Measurements from ENCODE around the gene CYP26B1.

Gene CYP26B1

DNA sequence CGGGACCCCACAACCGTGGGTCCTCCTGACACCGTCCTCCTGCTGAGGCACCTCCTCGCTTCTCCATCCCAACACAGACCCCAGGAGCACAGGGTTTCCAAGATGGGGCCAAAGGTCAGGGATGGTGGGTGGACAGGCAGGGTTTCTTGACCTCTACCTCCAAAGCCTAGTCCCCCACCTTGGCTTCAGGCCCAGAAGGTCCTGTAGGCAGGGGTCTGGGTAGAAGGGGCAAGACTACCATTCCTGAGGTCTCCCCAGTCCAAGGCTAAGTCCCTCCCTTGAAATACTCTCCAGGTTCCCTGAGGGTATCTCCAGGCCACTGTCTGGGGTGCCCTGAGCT is 7.1 kb downstream of the CYP26B1 start:
- DNase-seq = no peak

DNA sequence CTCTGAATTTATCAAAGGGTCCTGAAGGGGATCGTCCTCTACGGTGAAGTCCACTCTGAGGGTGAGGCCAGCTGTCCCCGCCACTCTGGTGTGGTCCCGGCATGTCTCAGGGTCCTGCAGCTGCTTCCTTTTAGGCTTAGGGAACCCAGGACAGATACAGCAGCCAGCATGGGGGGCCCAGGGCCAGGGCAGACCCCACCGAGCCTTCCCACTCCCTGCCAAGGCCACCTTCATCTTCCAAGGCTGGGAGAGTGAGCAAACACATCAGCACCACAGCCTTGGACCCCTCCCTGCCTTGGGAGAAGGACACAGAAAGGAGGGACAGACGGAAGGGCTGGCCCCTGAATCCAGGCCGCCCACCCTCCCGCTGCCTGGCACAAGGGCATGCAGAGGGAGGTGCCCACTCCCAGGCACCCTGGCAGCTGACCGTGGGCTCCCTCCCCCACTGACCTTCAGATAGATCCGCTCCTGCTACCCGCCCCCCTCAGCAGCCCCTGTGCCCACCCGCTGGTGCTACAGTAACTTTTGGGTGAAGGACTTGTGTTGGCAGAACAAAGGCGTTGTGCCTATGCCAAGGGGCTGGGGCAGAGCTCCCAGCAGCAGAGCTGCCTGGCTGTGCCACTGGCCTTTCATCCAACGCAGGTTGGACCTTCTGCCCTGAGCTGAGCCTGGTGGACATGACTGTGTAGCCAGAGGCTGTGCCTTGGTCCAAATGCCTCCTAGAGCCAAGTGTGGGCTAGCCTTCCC is 7.6 kb downstream of the CYP26B1 start:
- DNase-seq = no peak

DNA sequence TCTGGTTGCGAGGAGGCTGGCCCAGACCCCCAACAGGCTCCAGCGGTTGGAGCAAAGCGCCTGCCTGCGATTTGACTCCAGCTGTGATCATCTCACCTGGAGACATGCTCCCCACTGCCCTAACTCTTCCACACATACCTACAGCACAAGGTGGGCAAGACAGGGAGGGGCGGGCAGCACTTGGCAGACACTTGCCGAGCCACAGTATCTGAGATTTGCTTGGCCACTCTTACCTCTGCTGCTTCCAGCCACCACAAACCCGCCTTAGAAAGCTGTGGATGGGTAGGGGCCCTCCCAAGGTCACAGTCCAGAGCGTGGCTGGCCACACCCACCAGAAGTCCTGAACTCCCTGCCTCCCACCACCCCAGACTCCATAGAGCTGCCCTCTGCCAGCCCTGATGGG is 8.2 kb downstream of the CYP26B1 start:
- no peak for DNase-seq

DNA sequence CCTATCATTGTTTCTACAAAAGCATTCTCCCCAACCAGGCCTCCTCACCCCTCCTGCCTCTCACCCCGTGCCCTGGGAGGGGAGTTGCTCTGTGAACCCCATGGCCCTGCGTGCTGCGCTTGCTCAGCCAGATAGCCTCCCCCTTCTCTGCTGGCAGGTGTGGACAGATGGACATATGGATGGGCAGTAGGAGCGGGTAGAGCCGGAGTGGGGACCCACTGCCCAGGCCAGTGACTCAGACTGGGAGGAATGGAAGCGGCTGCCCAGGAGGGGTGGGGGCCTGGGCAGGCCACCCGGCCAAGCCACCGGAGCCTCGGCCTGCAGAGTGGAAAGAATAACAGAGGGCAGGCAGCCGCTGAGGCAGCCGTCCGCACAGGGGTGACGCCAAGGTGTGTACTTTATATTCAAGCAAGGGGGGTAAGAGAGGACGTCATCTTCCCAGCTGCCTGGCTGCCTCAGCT is 8.7 kb downstream of the CYP26B1 start:
- DNase-seq = no peak

DNA sequence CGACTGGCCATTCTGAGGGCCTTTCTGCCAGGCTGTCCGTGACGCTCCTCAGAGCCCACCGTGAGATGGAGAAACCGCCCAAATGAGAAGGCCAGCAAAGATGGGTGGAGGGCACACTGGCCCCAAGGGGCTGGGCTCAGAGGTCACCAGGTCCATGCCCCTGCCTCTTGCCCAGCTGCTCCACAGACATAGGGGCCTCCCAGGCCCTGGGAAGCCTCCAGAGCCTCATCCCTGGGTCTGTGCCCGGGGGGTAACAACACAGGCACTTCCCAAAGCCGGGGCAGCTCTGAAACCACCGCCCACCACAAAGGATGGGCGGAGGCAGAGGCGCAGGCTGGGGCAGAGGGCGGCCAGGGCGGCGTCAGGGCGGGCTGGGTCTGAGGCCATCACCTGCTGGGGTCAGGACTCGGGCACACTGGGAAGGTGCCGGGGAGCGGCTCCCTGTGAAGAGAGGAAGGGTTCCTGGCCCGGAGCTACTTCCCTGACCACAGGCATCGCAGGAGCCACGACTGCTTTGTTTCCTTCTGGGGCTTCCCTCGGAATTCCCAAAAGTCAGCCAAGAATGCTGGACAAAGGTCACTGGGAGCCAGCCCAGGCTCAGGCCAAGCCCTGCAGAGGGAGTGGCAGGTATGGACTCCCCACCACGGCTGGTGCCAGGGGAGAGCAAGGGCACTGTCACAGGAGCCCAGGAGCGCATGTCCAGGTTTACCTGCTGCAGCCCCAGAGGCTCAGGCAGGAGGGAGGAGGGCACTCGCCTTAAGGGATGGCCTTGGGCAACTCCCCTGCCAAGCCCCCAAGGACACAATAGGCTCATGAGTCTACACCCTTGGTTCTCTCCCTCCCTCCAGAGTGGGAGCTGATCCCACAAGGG is 9.4 kb downstream of the CYP26B1 start:
- DNase-seq = no peak

DNA sequence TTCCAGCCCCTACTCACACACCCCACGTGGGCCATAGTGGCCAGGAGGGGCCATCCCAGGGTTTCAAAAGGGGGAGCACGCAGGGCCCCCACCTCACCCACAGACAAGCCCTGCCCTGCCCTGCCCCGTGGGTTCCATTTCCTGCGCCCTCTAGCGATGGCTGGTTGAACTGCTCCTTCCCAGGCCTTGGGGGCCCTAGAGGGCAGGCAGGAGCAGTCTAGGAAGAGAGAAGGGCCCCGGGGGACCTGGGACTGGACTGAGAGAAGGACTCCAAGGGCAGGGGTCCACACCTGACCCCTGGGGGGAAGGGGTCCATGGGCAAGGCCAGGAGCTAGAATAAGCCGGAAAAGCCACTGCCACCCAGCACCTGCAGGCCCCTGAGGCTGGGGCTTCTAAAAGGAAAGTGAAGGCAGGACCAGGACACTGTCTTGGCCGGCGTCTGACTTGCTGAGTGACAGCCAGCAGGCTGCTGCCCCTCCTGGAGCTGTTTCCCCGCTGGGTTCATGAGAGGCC is 10.1 kb downstream of the CYP26B1 start:
- peak; percentile 8 to 49 for DNase-seq

DNA sequence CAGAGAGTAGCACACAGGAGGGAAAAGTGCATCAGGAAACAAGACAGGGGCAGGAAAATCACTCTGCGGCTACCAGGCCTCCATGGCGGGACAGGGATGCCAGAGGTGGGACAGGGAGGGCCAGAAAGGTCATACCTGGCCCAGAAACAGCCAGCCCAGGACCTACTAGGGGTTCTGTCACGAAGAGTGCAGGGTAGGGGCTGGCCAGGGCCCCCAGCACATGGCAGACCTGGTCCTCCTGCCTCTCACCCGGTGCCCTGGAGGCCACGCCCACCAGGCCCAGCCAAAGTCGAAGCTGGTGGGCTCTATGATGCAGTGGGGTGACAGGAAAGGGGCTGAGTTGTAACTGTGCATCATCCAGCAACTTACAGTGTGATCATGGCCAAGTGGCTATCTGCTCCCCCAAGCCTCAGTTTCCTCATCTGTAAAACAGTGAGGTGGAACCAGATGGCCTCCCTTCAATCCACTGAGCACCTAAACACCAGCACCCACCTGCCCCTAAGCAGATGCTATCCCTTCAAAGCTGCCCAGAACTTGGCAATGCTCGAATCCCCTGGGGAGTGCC is 10.6 kb downstream of the CYP26B1 start:
- no peak for DNase-seq

DNA sequence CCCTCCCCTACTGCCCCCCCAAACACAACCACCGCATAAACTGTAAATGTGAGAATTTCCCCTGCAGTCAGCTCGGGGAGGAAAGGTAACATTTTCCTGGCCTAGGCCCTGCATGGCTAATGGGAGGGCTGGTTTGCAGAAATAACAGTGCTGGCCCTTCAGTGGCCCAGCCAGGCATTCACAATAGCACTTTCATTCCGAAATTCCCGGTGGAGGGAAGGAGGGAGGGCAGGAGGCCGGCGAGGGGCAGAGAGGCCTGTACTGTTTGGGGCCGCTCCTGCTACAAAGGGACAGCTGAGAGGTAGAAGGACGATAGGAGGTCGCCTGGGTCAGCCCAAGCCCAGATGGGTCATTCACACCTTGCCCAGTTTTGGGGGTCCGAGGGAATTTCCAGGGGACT is 11.3 kb downstream of the CYP26B1 start:
- no peak for DNase-seq

DNA sequence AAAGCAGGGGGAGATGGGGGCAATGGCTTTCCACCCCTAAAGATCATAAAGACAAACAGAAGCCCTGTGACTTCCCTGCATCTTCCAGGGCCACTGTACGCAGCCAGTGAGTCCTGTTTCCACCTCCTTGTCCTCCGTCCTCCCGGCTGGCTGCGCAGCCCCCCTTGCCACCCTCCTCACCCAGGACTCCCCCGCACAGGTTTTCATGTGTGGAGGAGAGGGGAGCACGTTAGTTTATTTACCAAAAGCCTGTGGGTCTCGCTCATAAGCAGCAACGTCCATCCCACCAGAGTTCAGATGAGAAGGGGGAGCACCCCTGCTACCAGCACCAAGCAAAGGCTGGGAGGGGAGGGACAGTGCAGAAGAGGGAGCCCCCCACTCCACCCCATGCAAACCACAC is 11.7 kb downstream of the CYP26B1 start:
- no peak for DNase-seq

DNA sequence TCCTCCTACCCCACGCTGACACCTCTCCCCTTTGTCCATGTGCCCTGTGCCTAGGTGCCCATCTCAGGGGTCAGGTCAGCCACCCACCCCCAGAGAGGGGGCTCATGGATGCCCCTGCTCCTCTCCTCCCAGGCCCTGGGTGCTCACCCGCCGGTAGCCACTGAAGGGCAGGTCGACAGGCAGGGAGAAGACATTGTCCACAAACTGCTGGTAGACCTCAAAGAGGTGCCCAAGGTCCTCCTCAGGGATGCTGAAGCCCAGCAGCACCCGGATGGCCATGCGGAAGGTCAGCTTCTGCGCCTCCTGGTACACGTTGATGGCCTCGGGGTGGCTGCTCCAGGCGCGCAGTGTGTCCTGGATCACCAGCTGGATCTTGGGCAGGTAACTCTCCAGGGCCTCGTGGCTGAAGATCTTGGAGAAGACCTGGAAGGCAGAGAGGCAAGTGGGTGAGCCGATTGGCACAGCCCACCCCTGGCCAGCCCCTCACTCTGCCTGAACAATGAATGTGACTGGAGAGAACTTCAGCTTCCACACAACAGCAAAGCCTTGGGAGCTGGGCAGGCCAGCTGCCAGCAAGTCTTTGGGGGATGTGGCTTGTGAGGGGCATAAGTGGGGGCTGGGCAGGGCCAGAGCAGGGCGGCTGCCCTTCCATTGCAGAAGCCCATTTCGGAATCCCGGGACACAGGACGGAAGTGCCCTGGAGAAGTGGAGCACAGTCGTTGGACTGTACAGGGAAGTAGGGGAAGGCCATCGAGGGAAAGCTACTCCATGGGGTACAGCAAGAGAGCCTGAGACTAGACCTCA is 12.5 kb downstream of the CYP26B1 start:
- peak in 1 of 2 experiments; percentile 12 for DNase-seq

DNA sequence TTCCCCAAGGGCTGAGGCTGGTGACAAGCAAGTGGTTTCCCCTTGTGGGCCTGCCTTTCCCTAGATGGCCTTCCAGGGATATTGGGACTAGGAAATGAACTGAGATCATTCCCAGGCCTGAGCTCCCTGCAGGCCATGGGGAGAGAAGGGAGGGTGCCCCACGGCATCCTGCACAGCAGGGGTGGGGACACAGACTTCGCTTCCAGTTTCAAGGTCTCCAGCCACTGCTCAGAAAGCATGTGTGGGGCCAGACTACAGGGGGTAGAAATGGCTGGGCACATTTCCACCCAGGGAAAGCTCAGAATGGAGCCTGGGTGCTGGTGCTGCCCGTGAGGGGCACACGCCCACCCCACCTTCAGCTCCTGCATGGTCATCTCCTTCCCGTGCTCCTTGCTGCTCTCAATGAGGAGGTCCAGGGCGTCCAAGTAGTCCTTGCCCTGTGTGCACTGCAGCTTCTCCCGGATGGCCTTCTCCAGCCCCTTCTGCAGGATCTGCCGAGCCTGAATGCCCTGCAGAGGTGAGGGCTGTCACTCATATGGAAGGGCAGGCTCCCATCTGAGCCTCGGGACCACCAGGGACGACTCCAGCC is 13.2 kb downstream of the CYP26B1 start:
- DNase-seq = no peak

DNA sequence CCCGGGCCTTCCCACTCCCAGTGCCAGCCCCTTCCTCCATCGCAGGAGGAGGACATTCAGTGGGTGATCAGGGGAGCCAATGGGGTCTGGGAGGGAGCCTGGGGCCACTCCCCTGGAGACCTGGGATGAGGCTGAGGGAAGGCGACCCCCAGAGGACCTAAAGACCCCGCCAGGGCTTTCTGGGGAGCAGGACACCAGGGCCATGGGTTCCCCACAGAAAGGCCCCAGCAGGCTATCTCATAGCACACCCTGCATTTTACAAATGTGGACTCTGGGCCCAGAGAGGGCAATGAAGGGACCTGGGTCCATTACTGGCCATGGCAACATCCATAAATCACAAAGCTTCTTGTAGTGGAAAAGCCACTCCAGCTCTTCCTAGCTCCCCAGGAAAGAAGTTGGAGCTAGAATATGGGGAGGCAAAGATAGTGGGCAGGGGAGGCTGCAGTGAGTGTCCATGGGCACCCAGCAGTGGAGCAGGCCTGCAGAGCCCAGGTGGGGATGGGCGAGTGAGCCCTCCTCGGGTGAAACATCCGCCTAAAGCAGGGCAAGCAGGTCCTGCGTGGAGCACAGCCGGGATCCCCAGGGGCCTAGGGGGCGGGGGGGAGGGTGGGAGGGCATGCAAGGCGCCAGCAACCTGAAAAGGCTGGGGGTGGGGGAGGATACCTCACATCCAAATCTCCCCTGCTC is 13.8 kb downstream of the CYP26B1 start:
- DNase-seq = no peak

DNA sequence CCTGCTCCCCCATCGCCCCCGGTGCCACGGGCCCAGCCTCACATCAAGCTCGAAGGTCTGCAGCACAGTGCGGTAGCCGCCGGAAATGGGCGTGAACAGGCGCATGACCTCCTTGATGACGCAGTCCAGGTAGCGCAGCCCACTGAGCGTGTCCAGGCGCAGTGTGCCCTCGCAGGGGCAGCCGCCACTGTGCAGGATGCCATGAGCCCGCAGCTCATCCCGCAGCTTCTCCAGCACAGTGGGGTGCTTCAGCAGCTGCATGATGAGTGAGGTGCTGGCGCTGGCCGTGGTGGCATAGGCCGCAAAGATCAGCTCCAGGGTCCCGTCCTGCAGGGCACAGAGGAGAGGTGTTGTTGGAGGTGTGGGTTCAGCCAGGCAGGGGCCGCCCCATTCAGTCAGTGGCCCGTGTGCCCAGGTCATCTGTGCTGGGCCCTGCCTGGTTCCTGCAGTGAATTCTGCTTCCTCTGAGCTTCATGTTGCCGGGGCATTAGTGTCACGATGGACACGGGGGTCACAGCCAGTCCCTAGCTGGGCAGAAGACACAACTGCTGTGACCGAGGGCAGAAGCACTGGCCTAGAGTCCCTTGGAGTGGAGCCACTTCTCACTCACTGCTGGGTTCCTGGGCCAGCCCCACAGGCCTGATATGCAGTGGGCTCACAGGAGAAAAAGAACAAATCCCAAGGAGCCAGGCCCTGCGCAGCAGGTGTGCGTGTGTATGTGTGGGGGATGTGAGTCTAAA is 14.5 kb downstream of the CYP26B1 start:
- no peak for DNase-seq

DNA sequence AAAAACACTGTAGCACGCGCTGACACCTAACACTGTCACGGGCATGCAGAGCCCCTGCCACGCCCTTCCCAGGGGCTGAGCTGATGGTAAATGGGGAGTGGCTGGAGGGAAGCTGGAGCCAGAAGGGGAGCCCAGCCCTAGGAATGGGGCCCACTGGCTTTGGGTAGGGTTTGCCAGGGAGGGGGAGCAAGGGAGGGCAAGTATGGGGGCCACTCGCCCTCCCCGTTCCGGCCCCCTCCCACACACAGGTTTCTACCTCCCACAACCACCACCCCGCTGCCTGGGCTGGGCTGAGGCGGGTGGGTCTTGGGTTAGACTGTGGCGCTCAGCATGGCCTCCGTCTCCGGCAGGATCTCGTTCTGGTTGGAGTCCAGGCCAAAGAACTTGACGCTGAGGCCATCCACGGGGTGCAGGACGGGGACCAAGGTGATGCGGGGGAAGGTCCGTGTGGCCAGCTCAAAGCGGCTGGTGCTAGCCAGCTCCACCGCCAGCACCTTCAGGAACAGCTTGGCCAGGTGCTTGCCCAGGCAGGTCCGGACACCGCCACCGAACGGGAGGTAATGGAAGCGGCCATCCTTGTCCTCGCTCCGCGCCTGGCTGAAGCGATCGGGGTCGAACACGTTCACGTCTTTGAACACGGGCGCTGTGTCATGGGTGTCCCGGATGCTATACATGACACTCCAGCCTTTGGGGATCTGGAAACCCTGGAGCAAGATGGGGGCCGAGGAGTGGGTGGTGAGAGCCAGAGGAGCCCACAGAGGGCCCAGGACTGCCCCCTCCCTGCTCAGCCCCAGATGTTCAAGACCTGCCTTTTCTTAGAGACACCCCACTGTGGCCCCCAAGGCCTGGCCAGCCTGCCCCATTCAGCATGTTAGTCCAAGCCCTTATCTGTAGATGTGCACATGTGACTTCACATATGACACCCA is 15.5 kb downstream of the CYP26B1 start:
- DNase-seq = no peak

DNA sequence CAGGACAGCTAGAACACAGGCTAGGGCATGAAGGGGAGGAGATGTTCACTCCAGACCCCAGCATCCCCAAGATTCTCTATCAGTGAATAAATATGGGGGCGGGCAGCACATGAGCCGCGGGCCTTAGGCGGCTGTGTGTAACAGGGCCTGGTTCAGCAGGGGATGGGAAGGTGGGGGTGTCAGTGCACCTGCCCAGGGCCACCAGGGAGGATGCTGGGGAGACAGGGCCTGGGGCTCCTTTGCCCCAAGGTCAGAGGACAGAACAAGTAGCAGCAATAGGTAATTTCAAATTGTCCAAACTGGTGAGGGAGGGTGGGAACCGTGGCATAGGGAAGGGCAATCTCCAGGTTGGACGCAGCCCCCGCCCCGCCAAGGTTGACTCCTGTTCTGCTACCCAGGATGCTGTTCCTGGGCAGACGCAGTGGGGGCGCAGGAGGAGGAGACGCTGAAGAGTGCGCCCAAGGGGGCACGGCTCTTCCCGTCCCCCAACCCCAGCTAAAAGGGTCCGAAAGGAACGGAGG is 16.2 kb downstream of the CYP26B1 start:
- DNase-seq = no peak

DNA sequence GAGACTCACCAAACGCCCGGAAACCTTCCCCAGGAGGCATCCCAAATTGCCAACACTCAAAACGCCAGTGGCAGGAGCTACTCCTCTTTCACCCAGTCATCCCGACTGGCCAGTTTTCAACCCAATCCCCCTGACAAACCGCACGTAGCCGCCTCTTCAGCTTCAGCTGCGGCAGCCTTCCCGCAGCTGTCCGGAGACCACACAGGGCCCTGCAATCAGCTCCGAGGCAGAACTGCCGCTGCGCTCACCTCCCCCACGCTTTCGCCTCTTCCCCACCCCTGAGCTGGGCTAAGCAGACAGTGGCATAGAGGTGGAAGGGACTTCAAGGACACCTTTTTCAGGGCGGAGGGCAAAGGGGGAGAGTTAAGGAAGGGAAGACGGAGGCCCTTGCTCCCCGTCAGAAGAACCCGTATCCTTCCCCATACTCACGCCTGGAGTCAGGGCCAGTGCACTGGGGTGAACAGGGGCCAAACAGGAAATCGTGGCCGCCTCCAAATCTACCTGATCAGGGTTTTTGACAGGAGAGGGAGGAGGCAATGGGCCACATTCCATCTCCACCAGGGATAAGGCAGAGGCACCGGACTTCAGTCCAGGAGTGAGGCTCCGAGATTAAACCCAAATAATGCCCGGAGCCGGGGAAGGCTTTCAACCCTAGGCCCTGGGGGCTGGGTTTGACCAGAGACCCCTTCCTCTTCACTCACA is 16.9 kb downstream of the CYP26B1 start:
- DNase-seq = no peak

DNA sequence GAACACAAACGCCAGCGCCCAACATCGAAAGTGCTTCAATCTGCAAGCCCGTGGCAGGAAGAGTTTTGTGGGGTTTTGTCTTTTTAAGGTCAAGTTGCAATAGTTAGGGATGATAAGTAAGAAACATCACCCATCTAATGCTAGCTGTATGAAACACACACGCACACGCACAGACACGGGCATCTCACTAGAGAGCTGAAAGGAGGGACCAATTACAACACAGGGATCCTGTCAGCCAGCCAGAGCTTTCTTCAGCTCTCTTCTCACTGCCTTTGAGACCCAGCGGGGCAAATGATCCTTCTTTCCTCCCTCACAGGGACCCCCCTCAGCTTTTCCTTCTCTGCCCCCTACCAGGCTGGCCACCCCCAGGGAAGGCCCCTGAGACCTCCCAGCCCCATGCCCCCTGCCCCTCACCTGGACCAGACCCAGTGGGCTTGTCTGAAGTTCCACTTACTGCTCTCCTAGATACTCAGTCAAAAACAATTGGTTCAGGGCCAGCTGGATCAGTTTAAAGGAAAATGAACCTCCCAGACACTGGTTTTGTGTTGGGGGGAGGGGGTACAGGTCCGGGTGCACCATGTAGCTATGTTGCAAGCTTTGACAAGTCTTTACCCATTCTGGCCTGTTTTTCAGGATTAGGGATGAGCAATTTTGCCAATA is 17.9 kb downstream of the CYP26B1 start:
- no peak for DNase-seq

DNA sequence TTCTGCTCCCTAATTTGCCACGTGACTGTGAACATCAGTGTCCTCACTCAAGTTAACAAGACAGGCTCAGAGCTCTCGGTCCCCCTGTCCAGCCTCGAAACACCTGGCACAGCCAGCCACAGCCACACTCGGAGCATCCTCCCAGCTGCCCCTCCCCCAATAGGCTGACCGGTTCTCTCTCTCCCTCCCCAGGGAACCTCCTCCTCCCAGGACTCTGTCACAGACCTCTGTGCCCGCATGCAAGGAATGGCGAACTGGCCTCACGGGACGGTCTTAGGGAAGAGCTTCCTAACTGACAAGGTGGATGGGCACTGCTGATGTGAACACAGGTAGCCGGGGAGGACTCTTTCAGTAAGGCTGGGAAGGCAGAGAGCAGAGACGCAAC is 18.8 kb downstream of the CYP26B1 start:
- DNase-seq = no peak
